HepG2 (cell line): ENCODE data around the gene C2orf15. TPM values are rescaled to one million over a fixed set of nuclear protein-coding genes. Genes with fewer than 3 reads are reported as not detected.

Experiments
- DNMT1 ChIP-seq: sonication (generic); formaldehyde crosslinking; IDR thresholded peaks from 2 replicates; pipeline ENCODE4 v1.5.1; 2020; ENCODE audit warnings: mild to moderate bottlenecking, missing genetic modification reagents
- FOXA3 ChIP-seq: IDR thresholded peaks from 2 replicates; pipeline ENCODE4 v1.6.1; 2016; ENCODE audit warnings: missing genetic modification reagents, missing compliant biosample characterization
- FOXO1 ChIP-seq: sonication (generic); formaldehyde crosslinking; IDR thresholded peaks from 2 replicates; pipeline ENCODE4 v1.4.0; 2020; ENCODE audit warnings: missing genetic modification reagents
- FOXP4 ChIP-seq: sonication (generic); formaldehyde crosslinking; IDR thresholded peaks from 2 replicates; pipeline ENCODE4 v1.4.0; 2020; ENCODE audit warnings: missing genetic modification reagents
- HOXA7 ChIP-seq: sonication (generic); formaldehyde crosslinking; IDR thresholded peaks from 2 replicates; pipeline ENCODE4 v1.8.1; 2022; ENCODE audit warnings: mild to moderate bottlenecking, missing genetic modification reagents, moderate library complexity
- IRF2 ChIP-seq: IDR thresholded peaks from 2 replicates; pipeline ENCODE4 v1.6.1; 2018; ENCODE audit warnings: missing genetic modification reagents, missing compliant biosample characterization
- KDM3A ChIP-seq: IDR thresholded peaks from 2 replicates; pipeline ENCODE4 v1.6.1; 2018; ENCODE audit warnings: low read depth, missing compliant biosample characterization
- MTF1 ChIP-seq: sonication (generic); formaldehyde crosslinking; IDR thresholded peaks from 2 replicates; pipeline ENCODE4 v1.5.0; 2020; ENCODE audit warnings: missing genetic modification reagents
- PHF20 ChIP-seq: sonication (generic); formaldehyde crosslinking; IDR thresholded peaks from 2 replicates; pipeline ENCODE4 v1.5.0; 2020; ENCODE audit warnings: mild to moderate bottlenecking, missing genetic modification reagents
- SMAD1 ChIP-seq: sonication (generic); formaldehyde crosslinking; IDR thresholded peaks from 2 replicates; pipeline ENCODE4 v1.4.0; 2020; ENCODE audit warnings: missing genetic modification reagents, low read depth, mild to moderate bottlenecking, borderline replicate concordance
- SMARCE1 ChIP-seq: fragments of 450-650 bp; IDR thresholded peaks from 2 replicates; pipeline ENCODE4 v1.6.1; 2017; ENCODE audit warnings: borderline replicate concordance
- SSRP1 ChIP-seq: IDR thresholded peaks from 2 replicates; pipeline ENCODE4 v1.6.1; 2016; ENCODE audit warnings: control low read depth
- SYNCRIP ChIP-seq: fragments of 200-400 bp; formaldehyde crosslinking; IDR thresholded peaks from 2 replicates; pipeline ENCODE4 v1.6.1; 2018; ENCODE audit warnings: mild to moderate bottlenecking, low read depth, low read length; ENCODE audit not compliant: insufficient read depth
- TAF1 ChIP-seq: sonication (generic); formaldehyde crosslinking; IDR thresholded peaks from 2 replicates; pipeline ENCODE4 v1.4.0; 2020; ENCODE audit warnings: missing genetic modification reagents
- TFDP2 ChIP-seq: sonication (generic); formaldehyde crosslinking; IDR thresholded peaks from 2 replicates; pipeline ENCODE4 v1.4.0; 2020; ENCODE audit warnings: missing genetic modification reagents
- THRA ChIP-seq: sonication (generic); formaldehyde crosslinking; IDR thresholded peaks from 2 replicates; pipeline ENCODE4 v1.4.0; 2020; ENCODE audit warnings: missing genetic modification reagents, borderline replicate concordance
- ZBTB44 ChIP-seq: sonication (generic); formaldehyde crosslinking; IDR thresholded peaks from 2 replicates; pipeline ENCODE4 v1.4.0; 2020; ENCODE audit warnings: missing genetic modification reagents
- ZNF367 ChIP-seq: sonication (generic); formaldehyde crosslinking; IDR thresholded peaks from 2 replicates; pipeline ENCODE4 v1.4.0; 2020; ENCODE audit warnings: missing genetic modification reagents, borderline replicate concordance
- ZNF44 ChIP-seq: sonication (generic); formaldehyde crosslinking; IDR thresholded peaks from 2 replicates; pipeline ENCODE4 v1.5.1; 2020; ENCODE audit warnings: mild to moderate bottlenecking, missing genetic modification reagents
- ZNF547 ChIP-seq: sonication (generic); formaldehyde crosslinking; IDR thresholded peaks from 2 replicates; pipeline ENCODE4 v1.5.1; 2020; ENCODE audit warnings: mild to moderate bottlenecking, missing genetic modification reagents
- ZNF800 ChIP-seq: sonication (generic); formaldehyde crosslinking; IDR thresholded peaks from 2 replicates; pipeline ENCODE4 v1.4.0; 2020; ENCODE audit warnings: missing genetic modification reagents
- ZNF841 ChIP-seq: sonication (generic); formaldehyde crosslinking; IDR thresholded peaks from 2 replicates; pipeline ENCODE4 v1.8.1; 2023; ENCODE audit warnings: missing genetic modification reagents, borderline replicate concordance
- polyA plus RNA-seq, 8 experiments: library from polyadenylated mRNA; depleted of rRNA in 3 of 8; stranded (reverse) in 7 of 8; unstranded in 1 of 8; fragments of >200 nt; fragmentation: Illumina TruSeq in 4 of 8; extraction: Trizol in 4 of 8; gene quantifications; 2 replicates each; pipeline versions ENCODE4 v1.2.1 to v1.2.3, GENCODE V29; 2011 to 2016; ENCODE audit warnings: low read depth in 4 of 8, missing spikeins in 1 of 8, mixed read lengths in 1 of 8; ENCODE audit not compliant: insufficient read depth in 1 of 8
- total RNA-seq, 5 experiments: library from RNA; depleted of rRNA; stranded (reverse); fragments of >200 nt; fragmentation: Illumina TruSeq; extraction: Trizol; gene quantifications; 2 replicates each; pipeline ENCODE4 v1.2.3, GENCODE V29; 2016; ENCODE audit warnings: low read depth in 1 of 5

C2orf15 gene
- total and polyA plus RNA-seq, 2 of the 13 experiments (the other 11 are each of a cell fraction or from before 2014, with no cell fraction given): 5.5 to 8.3 TPM

GRCh38 chr2:99180755-99181623, 39.5 kb downstream of the C2orf15 start, which contains the start of the genes MITD1 and MRPL30 (continued):
- TF ChIP-seq KDM3A (peak; percentile 96), PHF20 (CRISPR knock-in tag) (peak; percentile 99), FOXO1 (peak; percentile 75; the same call in 1 of the 2 replicates), TAF1 (CRISPR knock-in tag) (peak; percentile 98), ZNF44 (CRISPR knock-in tag) (peak; percentile 100), FOXA3 (CRISPR knock-in tag) (peak; percentile 78), SMARCE1 (no peak), ZBTB44 (0 out of 2 replicates have a peak, but pooled peaks have one; percentile 76), ZNF800 (no peak; the same call in none of the 2 replicates), IRF2 (peak; percentile 98), TFDP2 (CRISPR knock-in tag) (peak; percentile 92), ZNF547 (CRISPR knock-in tag) (peak; percentile 99), DNMT1 (CRISPR knock-in tag) (peak; percentile 97), MTF1 (no peak), THRA (CRISPR knock-in tag) (peak; percentile 80), ZNF367 (CRISPR knock-in tag) (peak; percentile 10; the same call in 1 of the 2 replicates), ZNF841 (0 out of 2 replicates have a peak, but pooled peaks have one; percentile 60), FOXP4 (CRISPR knock-in tag) (peak; percentile 71), HOXA7 (CRISPR knock-in tag) (no peak), SMAD1 (CRISPR knock-in tag) (peak; percentile 98; the same call in 1 of the 2 replicates), SYNCRIP (no peak), SSRP1 (CRISPR knock-in tag) (peak; percentile 98)
